HFFc6 (cell line): ENCODE results near the gene THSD4. TPM values are rescaled to one million over a fixed set of nuclear protein-coding genes. Genes with fewer than 3 reads are reported as not detected.
A peak's percentile ranks its signal among the peaks of the same experiment; 100 is the strongest.

ENCODE experiments used
- DNase-seq: peaks from one replicate; pipeline ENCODE4 v3.0.0-alpha.2; 2018
- H3K27ac Mint-ChIP-seq: 2 replicates; pipeline ENCODE4 v1.8.0; 2020; ENCODE audit warnings: mild to moderate bottlenecking, mixed read lengths
- H3K27me3 Mint-ChIP-seq: 2 replicates; pipeline ENCODE4 v1.8.0; 2021; ENCODE audit warnings: mild to moderate bottlenecking, moderate library complexity, mixed read lengths; ENCODE audit not compliant: insufficient read depth
- H3K36me3 Mint-ChIP-seq: 2 replicates; pipeline ENCODE4 v1.8.0; 2021; ENCODE audit warnings: low read depth, mixed read lengths
- H3K4me1 Mint-ChIP-seq: 2 replicates; pipeline ENCODE4 v1.8.0; 2020; ENCODE audit warnings: low read depth, mixed read lengths
- H3K4me3 Mint-ChIP-seq: 2 replicates; pipeline ENCODE4 v1.8.0; 2020; ENCODE audit warnings: mild to moderate bottlenecking, moderate library complexity, mixed read lengths
- H3K9me3 Mint-ChIP-seq: 2 replicates; pipeline ENCODE4 v1.8.0; 2020; ENCODE audit warnings: mild to moderate bottlenecking, mixed read lengths
- CTCF ChIP-seq: fragments of 200-600 bp; sonication (generic); IDR thresholded peaks from 2 replicates; pipeline ENCODE4 v1.5.0; 2021; ENCODE audit warnings: antibody characterized with exemption, mild to moderate bottlenecking
- total RNA-seq, 6 experiments: library from RNA; stranded (reverse); fragmentation: NEBNext Ultra II Directional; extraction: Animal tissue kit (Norgen Biotek cat#: 25700); gene quantifications; 2 replicates in 1 of 6; 3 replicates in 5 of 6; pipeline ENCODE4 v1.2.3, GENCODE V29; 2021

Gene THSD4
- total RNA-seq, 6 experiments from 2014 or later: 32.7 to 39.1 (median 36.4) TPM

- Mint-ChIP-seq H3K4me1 (peaks cover 62% of the 10 kb centered on the region), H3K27ac (peak overlapping the region; percentile 7; the same call in 1 of the 2 replicates), H3K27me3 (no peaks in the 10 kb centered on the region), H3K36me3 (peaks cover 21% of the 10 kb centered on the region), H3K9me3 (no peaks in the 10 kb centered on the region), H3K4me3 (no peak overlapping the region)
- no peak for DNase-seq
- no peak for TF ChIP-seq CTCF
Measured at GRCh38 chr15:71128939-71129562, 13.8 kb downstream of the THSD4 start.

- Mint-ChIP-seq H3K27ac (no peak overlapping the region), H3K4me1 (peaks cover 66% of the 10 kb centered on the region), H3K9me3 (no peaks in the 10 kb centered on the region)
Measured at GRCh38 chr15:71129669-71130068, 14.4 kb downstream of the THSD4 start.

GRCh38 chr15:71131601-71132362, 16.5 kb downstream of the THSD4 start:
- no peak for DNase-seq
- no peak for TF ChIP-seq CTCF
- no peak overlapping the region for H3K4me3 Mint-ChIP-seq
- H3K9me3 Mint-ChIP-seq: peaks cover 4% of the 10 kb centered on the region; the same call in 1 of the 2 replicates
- peaks cover 20% of the 10 kb centered on the region for H3K36me3 Mint-ChIP-seq
- peak overlapping the region; percentile 7 for H3K27ac Mint-ChIP-seq
- peaks cover 72% of the 10 kb centered on the region for H3K4me1 Mint-ChIP-seq
- H3K27me3 Mint-ChIP-seq: peaks cover 2% of the 10 kb centered on the region; the same call in 1 of the 2 replicates

More at GRCh38 chr15:71129669-71130068, 14.4 kb downstream of the THSD4 start:
- no peak for DNase-seq
- no peak for TF ChIP-seq CTCF
- peaks cover 26% of the 10 kb centered on the region for H3K36me3 Mint-ChIP-seq
- H3K4me3 Mint-ChIP-seq: no peak overlapping the region
- H3K27me3 Mint-ChIP-seq: no peaks in the 10 kb centered on the region

GRCh38 chr15:71133747-71134472, 18.6 kb downstream of the THSD4 start:
- H3K27ac Mint-ChIP-seq: no peak overlapping the region
- peaks cover 2% of the 10 kb centered on the region; the same call in 1 of the 2 replicates for H3K27me3 Mint-ChIP-seq
- H3K4me3 Mint-ChIP-seq: no peak overlapping the region
- peaks cover 4% of the 10 kb centered on the region; the same call in 1 of the 2 replicates for H3K9me3 Mint-ChIP-seq
- H3K4me1 Mint-ChIP-seq: peaks cover 79% of the 10 kb centered on the region
- no peak for TF ChIP-seq CTCF
- no peak for DNase-seq
- H3K36me3 Mint-ChIP-seq: peaks cover 25% of the 10 kb centered on the region

GRCh38 chr15:71136159-71136783, 21.0 kb downstream of the THSD4 start:
- H3K4me1 Mint-ChIP-seq: peaks cover 71% of the 10 kb centered on the region
- H3K27me3 Mint-ChIP-seq: peaks cover 2% of the 10 kb centered on the region; the same call in 1 of the 2 replicates
- H3K4me3 Mint-ChIP-seq: peak overlapping the region; percentile 74; the same call in 1 of the 2 replicates
- H3K9me3 Mint-ChIP-seq: peaks cover 4% of the 10 kb centered on the region; the same call in 1 of the 2 replicates
- H3K27ac Mint-ChIP-seq: peak overlapping the region; percentile 99
- TF ChIP-seq CTCF: no peak
- H3K36me3 Mint-ChIP-seq: peaks cover 32% of the 10 kb centered on the region
- peak; percentile 83 for DNase-seq
